Adrenal gland (tissue), 5 donors: Measurements from ENCODE around the gene ASAH2.

Experiments used
- POLR2A ChIP-seq, 2 donors: fragments of 450-650 bp; IDR thresholded peaks; one replicate each; pipeline ENCODE4 v1.6.1; 2017; ENCODE audit warnings: antibody characterized with exemption in 2 of 2, mild to moderate bottlenecking in 2 of 2, moderate library complexity in 1 of 2
- TF ChIP-seq, protein P1 (sequence below), 6 experiments: fragments of 450-650 bp in 4 of 6; fragments of 200-600 bp in 2 of 6; sonication (generic) in 1 of 6; IDR thresholded peaks; 1 replicate in 5 of 6; 2 replicates in 1 of 6; pipeline versions ENCODE4 v1.5.1 to v1.8.0; 2016 to 2021; ENCODE audit warnings: antibody characterized with exemption in 6 of 6, mild to moderate bottlenecking in 2 of 6, moderate library complexity in 1 of 6
- donor health status: DM: no; HTN: no; CAD: no.

DNA sequence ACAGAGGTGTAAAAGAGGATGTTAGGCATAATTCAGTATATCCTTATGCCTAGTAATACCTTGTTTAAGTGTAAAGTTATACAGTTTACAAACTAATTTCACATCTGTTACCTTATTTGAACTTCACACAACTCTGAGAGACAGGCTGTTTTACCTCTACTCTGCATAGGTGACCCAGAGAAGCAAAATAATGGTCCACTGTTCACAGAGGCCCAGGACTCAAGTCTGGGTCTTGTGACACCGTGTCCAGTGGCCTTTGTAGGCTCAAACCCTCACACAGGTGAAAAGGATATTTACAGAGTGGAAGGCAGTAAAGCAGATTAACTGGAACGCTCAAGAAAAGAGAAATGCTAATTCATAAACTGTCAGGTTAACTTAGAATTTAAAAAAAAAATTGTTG lies 32.1 kb downstream of the ASAH2 start:
- TF ChIP-seq, protein P1, sequence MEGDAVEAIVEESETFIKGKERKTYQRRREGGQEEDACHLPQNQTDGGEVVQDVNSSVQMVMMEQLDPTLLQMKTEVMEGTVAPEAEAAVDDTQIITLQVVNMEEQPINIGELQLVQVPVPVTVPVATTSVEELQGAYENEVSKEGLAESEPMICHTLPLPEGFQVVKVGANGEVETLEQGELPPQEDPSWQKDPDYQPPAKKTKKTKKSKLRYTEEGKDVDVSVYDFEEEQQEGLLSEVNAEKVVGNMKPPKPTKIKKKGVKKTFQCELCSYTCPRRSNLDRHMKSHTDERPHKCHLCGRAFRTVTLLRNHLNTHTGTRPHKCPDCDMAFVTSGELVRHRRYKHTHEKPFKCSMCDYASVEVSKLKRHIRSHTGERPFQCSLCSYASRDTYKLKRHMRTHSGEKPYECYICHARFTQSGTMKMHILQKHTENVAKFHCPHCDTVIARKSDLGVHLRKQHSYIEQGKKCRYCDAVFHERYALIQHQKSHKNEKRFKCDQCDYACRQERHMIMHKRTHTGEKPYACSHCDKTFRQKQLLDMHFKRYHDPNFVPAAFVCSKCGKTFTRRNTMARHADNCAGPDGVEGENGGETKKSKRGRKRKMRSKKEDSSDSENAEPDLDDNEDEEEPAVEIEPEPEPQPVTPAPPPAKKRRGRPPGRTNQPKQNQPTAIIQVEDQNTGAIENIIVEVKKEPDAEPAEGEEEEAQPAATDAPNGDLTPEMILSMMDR (IDR thresholded peaks at IDR 0.05): no peak
- TF ChIP-seq POLR2A (IDR thresholded peaks at IDR 0.05): no peak
